GM12872 (cell line): ENCODE results near the gene FOXG1.

Experiments
- CTCF ChIP-seq: IDR thresholded peaks from 3 replicates; pipeline ENCODE4 v1.5.1; 2011; ENCODE audit warnings: low read depth, mild to moderate bottlenecking, low read length, moderate library complexity; ENCODE audit not compliant: insufficient read depth

FOXG1 gene

DNA sequence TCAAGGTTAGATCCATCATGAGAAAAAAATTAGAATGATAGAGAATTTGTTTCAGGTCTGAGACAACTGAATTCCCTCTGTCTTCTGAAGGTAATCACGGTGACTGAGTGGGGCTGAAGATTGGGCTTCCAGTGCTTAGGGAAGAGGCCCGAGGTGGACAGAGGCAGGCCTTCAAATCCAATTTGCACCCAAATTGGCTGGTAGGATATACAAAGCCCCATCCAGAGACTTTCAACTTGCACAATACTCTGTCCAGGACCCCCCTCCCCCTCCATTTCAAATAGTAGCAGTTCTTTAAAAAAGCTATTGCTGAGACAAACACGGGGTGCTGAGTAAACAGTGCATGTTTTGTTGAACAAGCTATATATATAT, 3.6 kb upstream of the FOXG1 start:
- no peak for TF ChIP-seq CTCF

DNA sequence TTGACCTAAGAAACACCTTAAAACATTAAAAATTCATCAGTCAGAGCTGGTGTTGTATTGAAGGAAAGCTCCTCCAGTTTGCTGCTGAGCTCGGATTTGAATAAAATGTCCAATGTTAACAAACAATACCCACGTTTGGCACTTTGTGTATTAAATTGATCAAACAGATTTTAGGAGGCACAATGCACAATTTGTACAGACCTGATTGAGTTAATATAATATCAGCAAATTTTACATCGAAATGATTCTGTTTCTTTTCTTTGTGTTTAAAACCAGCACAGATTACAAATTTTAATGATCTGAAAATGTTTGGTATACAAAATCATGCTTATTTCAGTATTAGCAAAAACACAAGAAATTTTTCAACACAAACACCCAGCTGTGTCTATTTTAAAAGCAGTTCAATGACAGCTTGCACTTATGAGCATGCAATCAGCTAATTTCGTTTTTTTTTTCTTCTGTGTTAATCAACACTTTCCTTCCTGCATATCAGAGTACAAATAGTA, 2.8 kb upstream of the FOXG1 start:
- no peak for TF ChIP-seq CTCF

GRCh38 chr14:28764257-28765160, 2.1 kb upstream of the FOXG1 start:
- TF ChIP-seq CTCF = no peak

GRCh38 chr14:28765169-28765830, 1.3 kb upstream of the FOXG1 start:
- no peak for TF ChIP-seq CTCF

- no peak for TF ChIP-seq CTCF
Measured at GRCh38 chr14:28765831-28766468, 637 bp upstream of the FOXG1 start.

DNA sequence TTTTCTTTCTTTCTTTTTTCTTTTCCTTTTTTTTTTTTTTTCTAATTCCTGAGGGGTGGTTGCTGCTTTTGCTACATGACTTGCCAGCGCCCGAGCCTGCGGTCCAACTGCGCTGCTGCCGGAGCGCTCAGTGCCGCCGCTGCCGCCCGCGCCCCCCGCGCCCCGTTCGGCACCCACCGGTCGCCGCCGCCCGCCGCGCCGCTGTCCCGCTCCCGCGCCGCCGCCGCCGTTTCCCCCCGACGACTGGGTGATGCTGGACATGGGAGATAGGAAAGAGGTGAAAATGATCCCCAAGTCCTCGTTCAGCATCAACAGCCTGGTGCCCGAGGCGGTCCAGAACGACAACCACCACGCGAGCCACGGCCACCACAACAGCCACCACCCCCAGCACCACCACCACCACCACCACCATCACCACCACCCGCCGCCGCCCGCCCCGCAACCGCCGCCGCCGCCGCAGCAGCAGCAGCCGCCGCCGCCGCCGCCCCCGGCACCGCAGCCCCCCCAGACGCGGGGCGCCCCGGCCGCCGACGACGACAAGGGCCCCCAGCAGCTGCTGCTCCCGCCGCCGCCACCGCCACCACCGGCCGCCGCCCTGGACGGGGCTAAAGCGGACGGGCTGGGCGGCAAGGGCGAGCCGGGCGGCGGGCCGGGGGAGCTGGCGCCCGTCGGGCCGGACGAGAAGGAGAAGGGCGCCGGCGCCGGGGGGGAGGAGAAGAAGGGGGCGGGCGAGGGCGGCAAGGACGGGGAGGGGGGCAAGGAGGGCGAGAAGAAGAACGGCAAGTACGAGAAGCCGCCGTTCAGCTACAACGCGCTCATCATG, 654 bp downstream of the FOXG1 start:
- TF ChIP-seq CTCF = no peak
